Lung (tissue), 12 donors: ENCODE measurements around the gene NUDT16L1. TPM values are rescaled to one million over a fixed set of nuclear protein-coding genes. Genes with fewer than 3 reads are reported as not detected.

Experiments
- ATAC-seq: fragments of 200-7000 bp; cut with Tn5 transposase; one replicate; pipeline ENCODE4 v1.9.1; 2020; ENCODE audit warnings: moderate number of reproducible peaks; ENCODE audit not compliant: insufficient read depth, low FRiP score
- DNase-seq, 3 donors: peaks; one replicate each; pipeline ENCODE4 v3.0.0-alpha.2; 2013 to 2017
- H3K27ac ChIP-seq, 2 donors: one replicate each; pipeline ENCODE4 v1.5.1; 2013; ENCODE audit warnings: mild to moderate bottlenecking in 2 of 2, moderate library complexity in 2 of 2, control low read depth in 1 of 2, inconsistent platforms in 1 of 2, low read depth in 1 of 2, low read length in 1 of 2
- H3K27me3 ChIP-seq, 3 donors: one replicate each; pipeline ENCODE4 v1.5.1; 2013; ENCODE audit warnings: low read length in 2 of 3; ENCODE audit not compliant: control insufficient read depth in 3 of 3, insufficient read depth in 3 of 3
- H3K36me3 ChIP-seq, 4 donors: one replicate each; pipeline ENCODE4 v1.5.1; 2013; ENCODE audit warnings: low read length in 4 of 4, mild to moderate bottlenecking in 1 of 4, moderate library complexity in 1 of 4; ENCODE audit not compliant: control insufficient read depth in 4 of 4, insufficient read depth in 4 of 4
- H3K4me1 ChIP-seq, 5 donors: one replicate each; pipeline ENCODE4 v1.5.1; 2013; ENCODE audit warnings: low read length in 5 of 5, mild to moderate bottlenecking in 2 of 5, moderate library complexity in 1 of 5; ENCODE audit not compliant: control insufficient read depth in 5 of 5, insufficient read depth in 5 of 5
- H3K4me3 ChIP-seq: one replicate; pipeline ENCODE4 v1.5.1; 2013; ENCODE audit warnings: mild to moderate bottlenecking, control low read depth, moderate library complexity
- H3K9ac ChIP-seq, 2 donors: one replicate each; pipeline ENCODE4 v1.5.1; 2013; ENCODE audit warnings: low read length in 2 of 2, control low read depth in 1 of 2; ENCODE audit not compliant: insufficient read depth in 1 of 2
- H3K9me3 ChIP-seq, 4 donors: one replicate each; pipeline ENCODE4 v1.5.1; 2013; ENCODE audit warnings: low read length in 3 of 4, mild to moderate bottlenecking in 1 of 4, moderate library complexity in 1 of 4; ENCODE audit not compliant: control insufficient read depth in 4 of 4, insufficient read depth in 3 of 4
- WGBS, 2 donors: extraction: QIAGEN DNeasy Blood & Tissue Kit; methylation state at CpG; one replicate each; pipeline ENCODE4 v1.1.7; 2013; 5-methylcytosine and 5-hydroxymethylcytosine counted together
- polyA plus RNA-seq, 2 donors: library from polyadenylated mRNA; stranded (reverse); fragments of 200-250 nt; gene quantifications; one replicate each; pipeline ENCODE4 v1.2.1, GENCODE V29; 2013
- total RNA-seq, 2 donors: library from RNA; depleted of rRNA in 1 of 2; stranded (reverse); fragments of >200 nt in 1 of 2; gene quantifications; one replicate each; pipeline ENCODE4 v1.2.1, GENCODE V29; 2014 to 2021
- TF ChIP-seq, protein P1 (sequence below): IDR thresholded peaks from 2 replicates; pipeline ENCODE4 v1.5.1; 2012; ENCODE audit warnings: mild to moderate bottlenecking; ENCODE audit errors: control extremely low read depth, extremely low read depth
- donor health status: control.
- donor health status: control.
- donor health status: Bipolar disorder and iron deficiency.
- donor health status: healthy.
- donor health status: DM: yes; HTN: yes; CAD: no.

NUDT16L1 gene
- total and polyA plus RNA-seq, 4 donors, result 27.8 to 41.3 (median 32.3) TPM

DNA sequence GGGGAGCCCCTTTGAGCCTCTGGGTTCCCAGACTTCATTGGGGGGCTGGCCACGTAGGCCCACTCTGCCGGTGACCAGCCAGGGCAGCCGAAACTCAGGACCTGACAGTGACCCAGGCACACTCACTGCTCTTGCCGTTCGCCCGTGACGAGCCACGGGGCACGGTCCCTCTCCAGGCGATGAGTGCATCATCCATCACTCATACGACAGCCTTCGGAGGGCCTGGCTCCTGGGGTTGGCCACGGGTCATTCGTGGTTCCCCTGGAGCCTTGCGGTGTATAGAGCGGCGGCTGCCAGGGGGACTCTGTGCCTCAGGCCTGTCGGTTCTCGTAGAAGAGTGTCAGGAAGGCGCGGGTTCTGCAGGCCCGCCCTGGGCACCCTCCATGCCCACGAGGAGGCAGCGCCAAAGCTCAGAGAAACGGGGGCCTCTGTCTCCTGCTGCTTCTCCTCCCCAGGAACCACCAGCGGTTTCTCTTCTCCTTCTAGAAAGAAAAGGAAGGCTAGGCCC lies 11.2 kb upstream of the NUDT16L1 start:
- WGBS, 2 donors, result 79 to 81% methylated on average over 26 of the region's 26 CpGs
- TF ChIP-seq, protein P1, sequence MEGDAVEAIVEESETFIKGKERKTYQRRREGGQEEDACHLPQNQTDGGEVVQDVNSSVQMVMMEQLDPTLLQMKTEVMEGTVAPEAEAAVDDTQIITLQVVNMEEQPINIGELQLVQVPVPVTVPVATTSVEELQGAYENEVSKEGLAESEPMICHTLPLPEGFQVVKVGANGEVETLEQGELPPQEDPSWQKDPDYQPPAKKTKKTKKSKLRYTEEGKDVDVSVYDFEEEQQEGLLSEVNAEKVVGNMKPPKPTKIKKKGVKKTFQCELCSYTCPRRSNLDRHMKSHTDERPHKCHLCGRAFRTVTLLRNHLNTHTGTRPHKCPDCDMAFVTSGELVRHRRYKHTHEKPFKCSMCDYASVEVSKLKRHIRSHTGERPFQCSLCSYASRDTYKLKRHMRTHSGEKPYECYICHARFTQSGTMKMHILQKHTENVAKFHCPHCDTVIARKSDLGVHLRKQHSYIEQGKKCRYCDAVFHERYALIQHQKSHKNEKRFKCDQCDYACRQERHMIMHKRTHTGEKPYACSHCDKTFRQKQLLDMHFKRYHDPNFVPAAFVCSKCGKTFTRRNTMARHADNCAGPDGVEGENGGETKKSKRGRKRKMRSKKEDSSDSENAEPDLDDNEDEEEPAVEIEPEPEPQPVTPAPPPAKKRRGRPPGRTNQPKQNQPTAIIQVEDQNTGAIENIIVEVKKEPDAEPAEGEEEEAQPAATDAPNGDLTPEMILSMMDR, result no peak
- no peak overlapping the region for H3K9ac ChIP-seq
- ATAC-seq, result no peak
- H3K4me3 ChIP-seq, result no peak overlapping the region
- H3K9me3 ChIP-seq, result no peaks in the 10 kb centered on the region
- peaks cover 0 to 10% (median 5%) of the 10 kb centered on the region in 5 donors for H3K4me1 ChIP-seq
- no peak for DNase-seq
- H3K27me3 ChIP-seq, result no peaks in the 10 kb centered on the region
- peaks cover 0 to 62% (median 11%) of the 10 kb centered on the region in 4 donors for H3K36me3 ChIP-seq
- no peak overlapping the region for H3K27ac ChIP-seq

DNA sequence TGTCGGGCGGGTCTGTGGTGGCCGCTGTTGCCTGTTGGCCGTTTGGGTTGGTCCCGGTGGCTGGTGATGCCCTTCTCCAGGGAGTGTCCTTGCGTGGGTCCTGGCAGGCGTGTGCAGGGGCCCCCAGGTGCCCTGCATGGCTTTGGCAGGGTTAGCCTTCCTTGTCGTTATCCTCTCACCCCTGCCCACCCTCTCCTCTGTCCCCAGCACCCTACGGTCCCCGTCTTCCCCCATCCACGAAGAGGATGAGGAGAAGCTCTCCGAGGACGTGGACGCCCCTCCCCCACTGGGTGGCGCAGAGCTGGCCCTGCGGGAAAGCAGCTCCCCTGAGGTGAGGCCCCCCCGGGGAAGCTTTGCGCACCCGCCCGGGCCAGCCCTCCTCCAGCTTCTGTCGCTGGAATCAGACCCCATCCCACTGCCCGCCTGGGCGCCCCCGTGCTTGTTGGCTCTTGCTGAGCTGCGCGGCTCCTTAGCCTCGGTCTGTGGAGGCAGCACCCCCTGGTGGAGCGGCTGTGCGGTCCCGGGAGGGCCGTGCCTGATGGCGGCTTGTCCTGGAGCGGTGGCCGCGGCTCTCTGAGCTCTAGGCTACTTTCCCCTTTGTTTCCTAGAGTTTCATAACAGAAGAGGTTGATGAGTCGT lies 10.6 kb upstream of the NUDT16L1 start:
- H3K36me3 ChIP-seq, result peaks cover 0 to 63% (median 11%) of the 10 kb centered on the region in 4 donors
- no peak overlapping the region for H3K27ac ChIP-seq
- H3K9me3 ChIP-seq, result no peaks in the 10 kb centered on the region
- H3K4me1 ChIP-seq, result peaks cover 0 to 10% (median 5%) of the 10 kb centered on the region in 5 donors
- ATAC-seq (no peak), DNase-seq (peak; percentile 31 to 71 (median 52))
- H3K4me3 ChIP-seq, result no peak overlapping the region
- H3K27me3 ChIP-seq, result no peaks in the 10 kb centered on the region
- no peak overlapping the region for H3K9ac ChIP-seq
- 68 to 74% methylated on average over 33 to 36 of the region's 36 CpGs for WGBS, 2 donors
- TF ChIP-seq, protein P1, result no peak

DNA sequence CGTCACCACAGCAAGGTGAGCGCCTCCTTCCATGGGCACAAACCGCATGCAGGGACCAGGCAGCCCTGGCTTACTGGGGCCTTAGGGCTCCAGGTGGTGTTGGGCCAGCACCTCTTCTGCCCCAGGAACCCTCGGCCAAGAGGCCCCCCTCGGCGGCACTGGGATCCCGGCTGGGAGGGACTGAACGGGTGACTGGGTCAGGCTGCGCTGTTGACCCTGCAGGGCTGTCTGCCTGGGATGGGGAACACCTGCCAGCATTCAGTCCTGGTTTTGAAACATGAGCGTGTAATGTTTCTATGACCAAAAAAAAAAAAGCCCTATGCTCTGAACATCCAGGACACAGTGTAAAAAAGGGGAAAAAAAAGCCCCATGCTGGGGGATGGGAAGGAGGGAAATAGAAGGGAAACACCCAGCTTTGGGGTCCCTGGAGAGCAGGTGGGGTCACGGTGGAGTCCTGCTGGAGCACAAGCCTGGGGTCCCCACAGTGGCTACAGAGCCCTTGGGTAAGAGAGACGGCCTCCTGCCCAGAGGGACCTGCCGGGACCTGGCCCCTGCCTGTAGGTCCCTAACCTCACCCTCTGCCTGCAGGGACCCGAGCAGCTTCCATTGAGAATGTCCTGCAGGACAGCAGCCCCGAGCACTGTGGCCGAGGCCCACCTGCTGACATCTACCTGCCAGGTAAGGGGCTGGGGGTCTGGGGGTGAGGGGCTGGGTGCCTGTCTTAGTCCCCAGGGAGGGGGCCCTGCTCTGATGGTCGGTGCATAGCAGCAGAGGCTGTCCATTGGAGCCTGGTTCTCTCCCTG lies 9.9 kb upstream of the NUDT16L1 start:
- Histone ChIP-seq H3K9me3 (no peaks in the 10 kb centered on the region), H3K4me1 (peaks cover 0 to 10% (median 5%) of the 10 kb centered on the region in 5 donors), H3K27ac (no peak overlapping the region), H3K9ac (no peak overlapping the region), H3K27me3 (no peaks in the 10 kb centered on the region), H3K4me3 (no peak overlapping the region), H3K36me3 (peaks cover 0 to 67% (median 9%) of the 10 kb centered on the region in 4 donors)
- TF ChIP-seq, protein P1, result no peak
- no peak for DNase-seq
- 84 to 85% methylated on average over 17 of the region's 17 CpGs for WGBS, 2 donors
- no peak for ATAC-seq
